Measurements from ENCODE around the gene DRAM1. TPM values are rescaled to one million over a fixed set of nuclear protein-coding genes. Genes with fewer than 3 reads are reported as not detected.
"Not testable (repeated sequence)": the region's sequence is repeated elsewhere in the genome, so short reads cannot be mapped to it uniquely, and the experiment has no call there.

Gene DRAM1
- total RNA-seq, 3 donors from 2014 or later = 31.2 to 32.4 (median 31.6) TPM

GRCh38 chr12:101881228-101881627 lies 3.8 kb downstream of the DRAM1 start:
- no peak for DNase-seq (ENCODE audit: low spot score in 2 of 2)
- Histone ChIP-seq H3K27me3 (no peaks in the 10 kb centered on the region), H3K4me1 (no peaks in the 10 kb centered on the region), H3K36me3 (no peaks in the 10 kb centered on the region), H3K9me3 (no peaks in the 10 kb centered on the region), H3K4me3 (no peak overlapping the region), H3K27ac (no peak overlapping the region)
- TF ChIP-seq CTCF (IDR thresholded peaks at IDR 0.05) (no peak), POLR2AphosphoS5 (IDR thresholded peaks at IDR 0.05) (no peak), POLR2A (IDR thresholded peaks at IDR 0.05) (no peak)
- intact Hi-C loops (cut with DNase I; ENCODE audit: low total_unique reads) = no loop called here

GRCh38 chr12:101884174-101884573 lies 6.8 kb downstream of the DRAM1 start:
- intact Hi-C loops (cut with DNase I; ENCODE audit: low total_unique reads) = no loop called here
- no peaks in the 10 kb centered on the region for H3K4me1 ChIP-seq
- no peak overlapping the region for H3K4me3 ChIP-seq
- no peak overlapping the region for H3K27ac ChIP-seq
- no peak for DNase-seq (ENCODE audit: low spot score in 2 of 2)
- no peaks in the 10 kb centered on the region for H3K27me3 ChIP-seq
- no peaks in the 10 kb centered on the region for H3K36me3 ChIP-seq
- TF ChIP-seq POLR2A (IDR thresholded peaks at IDR 0.05) (no peak), CTCF (IDR thresholded peaks at IDR 0.05) (no peak), POLR2AphosphoS5 (IDR thresholded peaks at IDR 0.05) (no peak)
- H3K9me3 ChIP-seq = no peaks in the 10 kb centered on the region

- H3K27ac ChIP-seq; H3K4me1 ChIP-seq; H3K4me3 ChIP-seq; H3K27me3 ChIP-seq; DNase-seq (ENCODE audit: low spot score in 2 of 2); H3K36me3 ChIP-seq; intact Hi-C loops (cut with DNase I; ENCODE audit: low total_unique reads); H3K9me3 ChIP-seq: not testable (repeated sequence)
These were observed 7.5 kb downstream of the DRAM1 start for GRCh38 chr12:101884781-101885340.

GRCh38 chr12:101885912-101886561 lies 8.7 kb downstream of the DRAM1 start:
- Histone ChIP-seq H3K4me1 (no peaks in the 10 kb centered on the region), H3K9me3 (no peaks in the 10 kb centered on the region), H3K4me3 (no peak overlapping the region), H3K27me3 (no peaks in the 10 kb centered on the region), H3K27ac (no peak overlapping the region), H3K36me3 (no peaks in the 10 kb centered on the region)
- DNase-seq (ENCODE audit: low spot score in 2 of 2) = no peak
- intact Hi-C loops (cut with DNase I; ENCODE audit: low total_unique reads) = no loop called here
- TF ChIP-seq CTCF (IDR thresholded peaks at IDR 0.05) (no peak), POLR2AphosphoS5 (IDR thresholded peaks at IDR 0.05) (no peak), POLR2A (IDR thresholded peaks at IDR 0.05) (no peak)

- Histone ChIP-seq H3K27ac (no peak overlapping the region), H3K4me1 (no peaks in the 10 kb centered on the region), H3K36me3 (no peaks in the 10 kb centered on the region), H3K9me3 (no peaks in the 10 kb centered on the region), H3K27me3 (no peaks in the 10 kb centered on the region), H3K4me3 (no peak overlapping the region)
- intact Hi-C loops (cut with DNase I; ENCODE audit: low total_unique reads) = no loop called here
- DNase-seq (ENCODE audit: low spot score in 2 of 2) = no peak
- no peak for TF ChIP-seq CTCF (IDR thresholded peaks at IDR 0.05)
- no peak for TF ChIP-seq POLR2AphosphoS5 (IDR thresholded peaks at IDR 0.05)
- no peak for TF ChIP-seq POLR2A (IDR thresholded peaks at IDR 0.05)
These were observed 11.9 kb downstream of the DRAM1 start for GRCh38 chr12:101889211-101889752.
